EL (cell line): ENCODE measurements around the gene SMC6.

Experiments used
- DNase-seq: peaks from one replicate; pipeline ENCODE4 v3.0.0-alpha.2; 2016

Gene SMC6

GRCh38 chr2:17759805-17760204 is 6.2 kb upstream of the SMC6 start:
- DNase-seq = no peak

GRCh38 chr2:17758118-17758517 is 4.5 kb upstream of the SMC6 start:
- DNase-seq = no peak

GRCh38 chr2:17757321-17757720 is 3.7 kb upstream of the SMC6 start:
- peak; percentile 65 for DNase-seq

GRCh38 chr2:17756668-17757067 is 3.1 kb upstream of the SMC6 start:
- DNase-seq = peak; percentile 55

- peak; percentile 21 for DNase-seq
Observed at GRCh38 chr2:17754773-17755425, 1.3 kb upstream of the SMC6 start.

GRCh38 chr2:17752892-17753802 is 463 bp downstream of the SMC6 start:
- peak; percentile 72 for DNase-seq

- no peak for DNase-seq
Observed at GRCh38 chr2:17752246-17752645, 1.4 kb downstream of the SMC6 start.

- no peak for DNase-seq
Observed at GRCh38 chr2:17749753-17750438, 3.7 kb downstream of the SMC6 start.

- DNase-seq = no peak
Observed at GRCh38 chr2:17748745-17749144, 4.9 kb downstream of the SMC6 start.

- DNase-seq = no peak
Observed at GRCh38 chr2:17747684-17748452, 5.7 kb downstream of the SMC6 start.

GRCh38 chr2:17740203-17740602 is 13.4 kb downstream of the SMC6 start:
- no peak for DNase-seq

- DNase-seq = peak; percentile 54
Observed at GRCh38 chr2:17736989-17737388, 16.6 kb downstream of the SMC6 start.

GRCh38 chr2:17735864-17736263 is 17.7 kb downstream of the SMC6 start:
- no peak for DNase-seq

GRCh38 chr2:17733599-17733998 is 20.0 kb downstream of the SMC6 start:
- DNase-seq = no peak

- no peak for DNase-seq
Observed at GRCh38 chr2:17729880-17730279, 23.7 kb downstream of the SMC6 start.

- no peak for DNase-seq
Observed at GRCh38 chr2:17728210-17728609, 25.4 kb downstream of the SMC6 start.

GRCh38 chr2:17719562-17720371 is 33.8 kb downstream of the SMC6 start:
- DNase-seq = peak; percentile 3

- DNase-seq = no peak
Observed at GRCh38 chr2:17718689-17719088, 34.9 kb downstream of the SMC6 start.

- no peak for DNase-seq
Observed at GRCh38 chr2:17717666-17718065, 35.9 kb downstream of the SMC6 start.

- no peak for DNase-seq
Observed at GRCh38 chr2:17713291-17713690, 40.3 kb downstream of the SMC6 start.

GRCh38 chr2:17710547-17711248 is 42.9 kb downstream of the SMC6 start:
- no peak for DNase-seq
